ENCODE measurements around the gene BSDC1.

Gene BSDC1

DNA sequence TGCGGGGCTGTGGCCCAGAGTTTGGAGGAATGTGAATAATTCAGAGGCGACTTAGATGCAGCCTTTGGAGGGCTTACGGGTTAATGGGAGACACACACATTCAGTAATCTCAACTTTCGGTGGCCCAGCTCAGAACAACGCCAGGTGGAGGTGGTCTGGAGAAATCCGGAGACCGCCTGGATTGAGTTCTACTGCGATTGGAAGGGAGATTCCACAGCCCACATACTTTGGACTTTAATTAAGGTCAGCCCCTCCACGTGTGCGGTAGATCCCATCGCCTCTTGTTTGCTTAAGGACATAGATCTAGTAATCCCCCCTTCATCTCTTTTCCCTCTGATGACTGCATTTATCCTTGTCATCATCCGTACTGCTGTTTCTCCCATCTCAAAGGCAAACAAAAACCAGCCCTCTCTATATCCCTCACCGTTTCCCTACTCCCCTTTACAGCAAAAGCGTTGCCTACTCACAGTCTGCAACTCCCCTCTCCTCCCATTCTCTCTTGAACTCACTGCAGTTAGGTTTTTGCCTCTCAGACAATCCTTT is 720 bp upstream of the BSDC1 start:
- peak overlapping the region; percentile 99 for H3K4me3 ChIP-seq (ENCODE audit: low read depth, low read length)

DNA sequence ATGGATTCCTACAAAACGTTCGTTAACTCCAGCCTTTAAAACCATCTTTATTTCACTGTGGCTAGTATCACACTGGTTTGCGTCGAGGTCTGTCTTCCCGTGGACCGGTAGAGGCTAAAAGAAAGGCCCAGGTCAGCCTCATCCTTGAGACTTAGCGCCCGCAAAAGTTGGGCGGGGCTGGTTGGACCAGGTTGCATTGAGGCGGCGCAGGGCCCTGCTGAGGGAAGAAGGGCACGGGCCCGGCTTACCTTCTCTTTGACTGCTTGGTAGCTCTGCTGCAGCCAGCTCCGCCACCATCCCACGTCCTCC is 455 bp downstream of the BSDC1 start:
- H3K4me3 ChIP-seq (ENCODE audit: low read depth, low read length) = peak overlapping the region; percentile 99

DNA sequence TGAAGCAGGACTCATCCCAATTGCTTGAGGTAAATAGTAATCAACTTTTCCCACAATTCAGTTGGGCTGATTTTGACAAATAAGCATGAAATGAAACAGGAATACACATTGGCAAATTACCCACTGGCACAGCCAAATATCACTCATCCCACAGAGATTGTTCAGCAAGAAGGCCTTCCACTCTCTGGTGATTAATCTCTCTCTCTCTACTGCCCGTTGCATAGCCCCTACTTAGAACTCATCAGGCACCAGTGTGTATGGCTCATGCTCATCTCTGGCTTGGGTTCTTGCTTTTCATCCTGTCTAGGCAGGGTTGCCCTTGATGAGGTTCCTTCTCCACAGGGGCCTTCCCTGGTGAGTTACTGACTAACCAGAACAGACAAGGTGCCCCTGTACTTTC is 1.1 kb downstream of the BSDC1 start:
- H3K4me3 ChIP-seq (ENCODE audit: low read depth, low read length) = peak overlapping the region; percentile 99

DNA sequence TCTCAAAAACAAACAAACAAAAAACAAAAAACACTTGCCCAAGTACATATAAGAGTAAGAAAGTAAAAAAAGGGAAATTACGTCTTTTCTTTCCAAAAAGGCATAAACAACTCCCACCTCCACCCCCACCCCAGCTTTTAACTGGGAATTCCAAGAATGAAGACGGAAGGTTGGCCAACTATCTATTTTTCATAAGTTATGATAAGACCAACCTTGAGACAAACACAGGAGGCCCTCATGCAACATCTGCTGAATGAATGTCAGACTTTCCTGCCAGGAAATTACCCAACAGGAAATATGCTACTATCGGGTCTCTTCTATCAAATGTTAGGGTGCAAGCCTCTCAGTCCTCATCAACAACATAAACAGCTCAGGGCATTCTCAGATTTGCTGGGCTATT is 1.9 kb downstream of the BSDC1 start:
- no peak overlapping the region for H3K4me3 ChIP-seq (ENCODE audit: low read depth, low read length)

DNA sequence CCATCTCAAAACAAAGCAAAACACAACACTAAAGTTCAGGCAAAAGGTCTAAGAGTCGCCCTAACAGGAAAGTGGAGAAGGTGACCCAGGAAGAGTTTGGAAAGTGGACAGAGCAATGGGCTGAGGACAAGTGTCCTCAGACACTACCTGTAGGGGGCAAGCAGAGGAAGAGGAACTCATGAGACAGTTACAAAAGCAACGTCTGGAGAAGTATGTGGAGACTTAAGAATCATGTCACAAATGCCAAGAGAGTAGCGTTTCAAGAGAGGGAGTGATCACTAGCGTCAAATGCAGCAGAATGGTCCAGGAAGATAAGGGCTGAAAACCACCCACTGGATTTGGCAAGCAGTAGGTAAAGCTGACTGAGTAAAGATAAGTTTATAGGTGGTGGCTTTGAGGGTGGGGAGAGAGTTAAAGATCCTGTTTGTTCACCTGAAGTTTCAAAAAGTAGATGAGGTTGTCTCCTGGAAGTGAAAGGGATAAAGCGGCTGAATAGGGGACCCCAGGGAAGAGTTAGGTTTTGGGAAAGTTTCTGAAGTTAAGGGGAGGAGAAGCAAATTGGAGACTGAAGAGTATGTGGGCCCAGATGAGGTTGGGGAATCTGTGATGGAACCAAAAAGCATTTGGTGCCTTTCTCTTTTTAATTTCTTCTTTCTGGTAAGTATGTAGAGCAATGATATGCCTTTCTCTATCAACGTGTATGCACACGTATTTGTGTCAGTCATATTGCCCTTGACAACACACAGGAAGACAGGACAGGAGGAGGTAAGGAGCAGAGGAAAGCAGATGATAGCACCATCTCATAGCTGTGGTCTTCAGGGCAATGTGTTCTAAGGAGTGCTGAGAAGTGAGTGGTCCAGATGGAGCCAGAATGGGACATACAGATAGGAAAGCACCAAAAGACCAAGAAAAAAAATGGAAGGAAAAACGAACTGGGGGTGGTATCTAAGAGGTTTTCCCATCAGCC is 3.1 kb downstream of the BSDC1 start:
- H3K4me3 ChIP-seq (ENCODE audit: low read depth, low read length) = no peak overlapping the region

DNA sequence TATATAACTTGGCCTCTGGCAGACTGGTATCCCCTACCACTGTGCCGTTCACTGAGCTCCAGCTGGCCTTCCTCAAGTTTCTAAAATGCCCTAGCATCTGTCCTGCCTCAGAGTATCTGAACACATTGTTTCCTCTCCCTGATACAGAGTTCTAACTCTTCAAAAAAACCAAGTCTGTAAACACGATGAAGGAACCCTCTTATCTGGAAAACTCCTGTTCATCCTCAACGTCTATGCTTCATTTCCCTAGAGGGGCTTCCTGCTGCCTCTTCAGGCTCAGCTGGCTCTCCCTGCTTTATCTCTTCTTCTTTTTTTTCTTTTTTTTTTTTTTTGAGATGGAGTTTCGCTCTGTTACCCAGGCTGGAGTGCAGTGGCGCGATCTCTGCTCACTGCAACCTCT is 5.6 kb downstream of the BSDC1 start:
- H3K4me3 ChIP-seq (ENCODE audit: low read depth, low read length) = no peak overlapping the region

DNA sequence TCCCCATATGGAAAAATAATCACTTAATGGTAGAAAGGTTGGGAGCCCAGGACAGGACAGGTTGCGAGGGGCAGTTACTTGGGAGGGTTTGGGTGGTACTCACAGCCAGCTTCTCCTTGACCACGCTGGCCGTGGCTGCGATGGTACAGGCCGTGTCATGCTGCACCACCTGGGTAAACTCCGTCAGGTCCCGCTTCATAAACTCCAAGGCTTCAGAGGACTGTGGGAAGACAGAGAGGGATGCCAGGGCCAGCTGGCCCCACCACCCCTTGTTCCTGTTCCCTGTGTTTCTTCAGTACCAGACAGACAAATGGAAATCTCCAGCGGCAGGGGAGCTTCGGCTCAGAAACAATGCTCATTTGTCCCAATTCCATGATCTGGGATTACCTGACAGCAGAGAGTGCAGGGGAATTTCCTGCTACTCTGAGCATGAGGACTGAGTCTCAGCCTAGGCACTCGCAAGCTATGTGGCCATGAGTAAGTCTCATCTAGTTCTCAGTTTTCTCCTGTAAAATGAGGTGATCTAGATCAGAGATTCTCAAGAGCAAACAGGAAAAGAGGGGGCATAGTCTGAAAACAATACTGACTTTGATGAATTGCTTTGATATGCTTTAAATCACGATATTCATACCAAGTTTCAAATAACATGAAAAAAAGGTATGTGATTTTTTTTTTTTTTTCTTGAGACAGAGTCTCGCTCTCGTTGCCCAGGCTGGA is 7.4 kb downstream of the BSDC1 start:
- H3K4me3 ChIP-seq (ENCODE audit: low read depth, low read length) = no peak overlapping the region

DNA sequence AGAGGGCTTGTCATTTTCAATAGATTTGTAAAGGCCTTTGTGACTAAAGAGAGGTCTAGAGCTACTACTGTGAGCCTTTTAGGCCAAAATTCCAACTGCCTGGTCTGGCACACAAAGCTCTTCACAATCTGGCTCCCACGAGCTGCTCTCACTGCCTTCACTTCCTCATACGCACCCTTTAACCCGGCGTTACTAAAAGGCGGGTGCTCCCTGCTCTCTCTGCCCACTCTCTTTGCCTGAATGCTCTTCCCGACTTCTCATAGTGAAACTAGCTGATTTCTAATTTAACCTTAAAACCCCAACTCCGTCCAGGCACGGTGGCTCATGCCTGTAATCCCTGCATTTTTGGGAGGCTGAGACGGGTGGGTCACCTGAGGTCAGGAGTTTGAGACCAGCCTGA is 14.2 kb downstream of the BSDC1 start:
- no peak overlapping the region for H3K4me3 ChIP-seq (ENCODE audit: low read depth, low read length)

DNA sequence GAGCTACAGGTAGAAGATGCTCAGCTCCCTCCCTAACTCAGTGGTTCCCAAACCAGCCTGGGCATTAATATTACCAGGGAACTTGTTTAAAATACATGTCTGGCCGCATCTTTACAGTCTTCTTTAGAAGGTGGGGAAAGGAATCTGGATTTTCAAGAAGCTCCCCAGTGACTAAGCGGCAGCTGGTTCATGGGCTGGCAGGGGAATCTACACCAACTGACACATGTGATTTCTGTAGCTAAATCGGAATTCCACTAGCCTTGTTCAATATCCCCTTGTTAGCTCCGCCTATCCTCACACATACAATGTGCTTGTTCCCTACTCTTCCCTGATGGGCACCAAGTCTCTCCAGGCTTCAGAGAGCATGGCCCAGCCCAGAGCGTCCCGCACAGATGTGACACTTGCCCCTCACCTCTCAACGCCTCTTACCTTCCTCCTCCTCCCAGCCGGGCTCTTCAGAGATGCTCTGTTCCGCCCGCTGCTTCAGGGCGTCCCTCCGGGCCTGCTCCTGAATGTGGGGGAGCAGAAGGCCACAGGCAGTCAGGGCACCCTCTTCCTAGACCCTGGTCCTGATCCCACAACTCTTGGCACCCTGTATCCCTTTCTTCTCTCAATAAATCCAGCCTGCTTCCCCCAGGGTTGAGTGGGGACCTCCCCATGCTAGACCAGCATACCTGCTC is 16.6 kb downstream of the BSDC1 start:
- H3K4me3 ChIP-seq (ENCODE audit: low read depth, low read length) = no peak overlapping the region

DNA sequence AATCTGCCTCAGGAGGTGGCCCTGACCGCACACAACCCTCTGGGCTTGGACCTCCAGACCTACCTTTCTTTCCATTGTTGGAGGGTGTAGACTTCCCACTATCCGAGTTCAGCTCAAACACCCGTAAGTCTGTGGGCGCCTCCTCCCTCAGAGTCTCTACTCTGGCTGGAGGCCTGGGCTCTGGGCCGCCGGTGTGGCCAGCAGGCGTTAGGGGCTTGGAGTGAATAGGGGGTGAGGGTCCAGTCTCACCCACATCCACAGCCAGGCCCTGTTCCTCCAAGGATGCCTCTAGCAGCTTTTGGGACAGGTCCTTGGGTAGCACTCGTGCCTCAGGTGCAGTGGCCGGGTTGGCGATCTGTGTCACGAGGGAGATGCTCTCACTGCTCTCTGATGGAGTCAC is 18.0 kb downstream of the BSDC1 start:
- H3K4me3 ChIP-seq (ENCODE audit: low read depth, low read length) = no peak overlapping the region

DNA sequence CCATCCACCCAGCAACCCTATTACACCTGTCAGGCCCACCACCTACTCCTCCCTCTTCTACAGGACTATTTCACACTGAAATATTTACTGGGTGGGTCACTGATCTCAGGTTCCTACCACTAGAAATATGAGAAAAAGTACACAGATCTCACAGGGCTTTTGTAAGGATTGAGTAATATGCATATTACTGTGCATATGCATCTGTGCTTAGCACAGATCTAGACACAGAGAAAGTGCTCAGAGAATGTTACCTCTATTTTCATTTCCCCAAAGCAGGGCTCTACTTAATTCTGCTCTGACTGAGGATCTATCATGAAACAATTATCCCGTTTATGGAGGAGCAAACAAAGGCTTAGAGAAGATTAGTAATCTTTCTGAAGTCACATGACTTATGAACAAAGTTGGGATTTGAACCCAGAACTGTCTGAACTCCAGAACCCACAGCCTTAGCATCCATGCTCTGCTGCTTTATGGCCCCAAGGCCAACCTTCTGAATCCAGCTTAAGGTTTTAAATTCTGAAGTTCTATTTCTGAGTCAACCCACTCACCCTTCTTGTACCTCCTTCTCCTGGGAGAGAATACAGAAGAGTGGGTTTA is 20.1 kb downstream of the BSDC1 start:
- H3K4me3 ChIP-seq (ENCODE audit: low read depth, low read length) = no peak overlapping the region

DNA sequence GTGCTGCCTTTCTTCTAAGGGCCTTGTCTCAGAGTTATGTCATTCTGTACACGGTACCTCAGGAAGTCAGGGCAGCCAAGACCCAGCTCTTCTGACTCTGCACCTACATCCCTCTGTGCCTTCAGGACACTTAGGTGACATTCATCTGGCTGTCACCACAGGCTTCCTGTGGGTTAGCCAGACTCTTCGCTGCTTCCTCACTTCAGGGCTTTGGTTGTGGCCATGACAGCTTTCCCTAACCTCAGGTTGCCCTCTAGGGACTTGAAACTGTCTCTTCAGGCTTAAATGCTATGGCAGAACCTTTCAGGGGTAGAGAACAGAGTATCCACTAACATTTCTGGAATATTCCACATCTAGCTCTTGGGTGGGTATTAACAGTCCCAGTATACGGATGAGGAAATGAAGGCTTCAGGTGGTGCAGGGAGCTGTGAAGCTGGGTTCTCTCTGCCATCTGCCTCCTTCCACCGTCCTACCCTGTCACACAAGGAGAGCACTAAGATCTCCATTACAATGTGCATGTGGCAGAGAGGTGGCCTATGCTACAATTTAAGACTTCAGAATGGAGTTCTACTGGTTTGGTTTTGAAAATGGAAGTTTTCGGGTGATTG is 22.0 kb downstream of the BSDC1 start:
- H3K4me3 ChIP-seq (ENCODE audit: low read depth, low read length) = no peak overlapping the region

DNA sequence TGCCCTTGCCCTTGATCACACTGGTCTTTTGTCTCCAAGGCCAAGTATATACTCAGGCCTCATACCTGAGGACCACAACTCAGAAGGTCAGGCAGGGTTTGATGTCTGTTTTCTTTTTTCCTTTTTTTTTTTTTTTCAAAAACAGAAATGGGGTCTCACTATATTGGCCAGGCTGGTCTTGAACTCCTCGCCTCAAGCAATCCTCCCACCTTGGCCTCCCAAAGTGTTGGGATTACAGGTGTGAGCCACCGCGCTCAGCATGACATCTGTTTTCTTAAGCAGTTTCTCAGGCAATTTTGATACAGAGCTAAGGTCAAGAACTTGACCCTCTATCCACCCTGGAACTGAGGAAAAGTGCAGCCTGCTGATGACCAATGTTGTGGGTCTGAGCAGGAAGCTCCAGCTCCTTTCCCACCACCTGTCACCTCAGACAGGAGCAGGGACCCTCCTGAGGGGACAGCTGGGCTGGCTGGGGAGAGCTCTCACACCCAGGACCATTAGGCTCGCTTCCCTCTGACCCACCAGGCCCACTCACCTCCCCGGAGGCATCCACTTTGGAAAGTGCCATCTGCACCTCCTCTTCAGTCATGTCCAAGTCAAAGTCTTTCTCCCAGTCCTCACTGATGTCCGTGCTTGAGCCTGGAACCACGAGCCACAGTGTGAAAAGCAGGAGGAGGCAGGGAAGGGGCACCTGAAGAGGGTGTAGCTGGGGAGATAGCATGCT is 26.2 kb downstream of the BSDC1 start:
- no peak overlapping the region for H3K4me3 ChIP-seq (ENCODE audit: low read depth, low read length)

DNA sequence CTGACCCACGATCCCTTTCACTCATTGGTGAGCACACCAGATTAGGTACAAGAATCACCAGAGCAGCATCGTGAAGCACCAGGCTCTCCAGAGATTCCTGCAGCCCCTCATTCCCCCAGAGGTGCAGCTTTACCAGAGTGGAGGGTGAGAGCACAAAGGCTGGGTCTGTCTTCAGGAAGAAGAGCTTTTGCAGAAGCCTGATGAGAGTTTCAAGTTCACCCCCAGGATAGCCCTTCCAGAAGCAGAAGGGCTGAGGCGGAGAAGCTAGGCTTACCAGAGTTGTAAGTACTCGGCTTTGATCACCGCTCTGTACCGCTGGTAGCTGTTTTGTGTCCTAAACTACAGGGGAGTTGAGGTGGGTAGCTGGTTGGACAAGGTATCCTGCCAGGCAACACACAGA is 28.8 kb downstream of the BSDC1 start:
- H3K4me3 ChIP-seq (ENCODE audit: low read depth, low read length) = no peak overlapping the region

DNA sequence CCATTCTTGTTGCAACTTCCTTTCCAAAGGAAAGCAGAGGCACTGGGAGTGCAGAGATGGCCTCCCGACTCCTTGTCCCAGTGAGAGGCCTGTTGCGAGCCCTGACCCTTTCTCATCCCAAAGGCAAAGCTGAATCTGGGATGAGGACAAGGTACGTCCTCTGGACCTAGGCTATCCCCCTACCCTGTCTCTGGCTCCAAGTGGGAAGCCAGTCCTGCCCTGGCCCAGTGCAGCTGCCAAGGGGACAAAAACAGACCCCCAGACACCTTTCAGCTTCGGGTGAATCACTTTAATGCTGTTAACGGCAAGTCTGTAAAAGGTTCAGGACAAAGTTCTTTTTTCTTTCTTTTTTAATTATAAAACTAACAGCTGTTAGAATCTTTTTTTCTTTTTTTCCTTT is 29.4 kb downstream of the BSDC1 start:
- H3K4me3 ChIP-seq (ENCODE audit: low read depth, low read length) = no peak overlapping the region

DNA sequence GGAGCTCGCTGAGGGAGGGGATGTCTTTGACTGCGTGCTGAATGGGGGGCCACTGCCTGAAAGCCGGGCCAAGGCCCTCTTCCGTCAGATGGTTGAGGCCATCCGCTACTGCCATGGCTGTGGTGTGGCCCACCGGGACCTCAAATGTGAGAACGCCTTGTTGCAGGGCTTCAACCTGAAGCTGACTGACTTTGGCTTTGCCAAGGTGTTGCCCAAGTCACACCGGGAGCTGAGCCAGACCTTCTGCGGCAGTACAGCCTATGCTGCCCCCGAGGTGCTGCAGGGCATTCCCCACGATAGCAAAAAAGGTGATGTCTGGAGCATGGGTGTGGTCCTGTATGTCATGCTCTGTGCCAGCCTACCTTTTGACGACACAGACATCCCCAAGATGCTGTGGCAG is 30.5 kb downstream of the BSDC1 start:
- no peak overlapping the region for H3K4me3 ChIP-seq (ENCODE audit: low read depth, low read length)

DNA sequence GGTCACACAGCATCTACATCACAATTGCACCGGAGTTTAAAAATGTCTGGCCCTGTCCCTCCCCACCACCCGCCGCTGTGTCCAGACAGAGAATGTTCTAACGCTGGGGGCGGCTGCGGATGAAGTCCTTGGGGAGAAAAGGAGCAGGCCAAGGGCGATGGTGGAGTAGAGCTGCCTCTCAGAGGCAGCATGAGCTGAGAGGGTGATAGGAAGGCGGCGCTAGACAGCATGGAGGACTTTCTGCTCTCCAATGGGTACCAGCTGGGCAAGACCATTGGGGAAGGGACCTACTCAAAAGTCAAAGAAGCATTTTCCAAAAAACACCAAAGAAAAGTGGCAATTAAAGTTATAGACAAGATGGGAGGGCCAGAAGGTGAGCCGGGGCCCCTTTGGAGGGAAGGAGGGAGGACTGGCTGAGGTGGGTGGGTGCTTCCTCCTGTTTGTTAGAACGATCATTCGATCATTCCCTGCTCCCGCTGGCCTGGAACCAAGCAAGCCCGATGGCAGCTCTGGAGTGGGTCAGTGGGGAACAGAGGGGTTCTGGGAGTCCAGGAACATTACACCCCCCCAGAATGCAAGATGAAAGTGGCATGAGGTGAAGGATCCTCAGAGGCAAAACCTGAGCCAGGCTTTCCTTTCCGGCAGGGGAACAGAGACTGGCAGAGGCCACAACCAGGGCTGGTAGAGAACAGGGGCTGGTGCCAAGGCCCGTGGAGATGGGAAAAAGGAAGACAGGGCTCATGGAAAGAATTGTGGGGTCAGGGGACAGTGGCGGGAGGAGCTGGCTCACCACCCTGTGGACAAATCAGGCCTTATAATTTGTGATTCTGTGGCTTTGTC is 31.5 kb downstream of the BSDC1 start, which contains the start of the genes FAM229A and TSSK3:
TSS of gene FAM229A (minus strand) at position 12 of the 840 bp plus-strand sequence. CDS start 394 bp downstream, outside the sequence.
TSS of gene TSSK3 (plus strand) at position 66 of the 840 bp plus-strand sequence. CDS start at position 229, 163 bp downstream.
- peak within 1 kb of the TSS; percentile 24 for H3K4me3 ChIP-seq (ENCODE audit: low read depth, low read length)

DNA sequence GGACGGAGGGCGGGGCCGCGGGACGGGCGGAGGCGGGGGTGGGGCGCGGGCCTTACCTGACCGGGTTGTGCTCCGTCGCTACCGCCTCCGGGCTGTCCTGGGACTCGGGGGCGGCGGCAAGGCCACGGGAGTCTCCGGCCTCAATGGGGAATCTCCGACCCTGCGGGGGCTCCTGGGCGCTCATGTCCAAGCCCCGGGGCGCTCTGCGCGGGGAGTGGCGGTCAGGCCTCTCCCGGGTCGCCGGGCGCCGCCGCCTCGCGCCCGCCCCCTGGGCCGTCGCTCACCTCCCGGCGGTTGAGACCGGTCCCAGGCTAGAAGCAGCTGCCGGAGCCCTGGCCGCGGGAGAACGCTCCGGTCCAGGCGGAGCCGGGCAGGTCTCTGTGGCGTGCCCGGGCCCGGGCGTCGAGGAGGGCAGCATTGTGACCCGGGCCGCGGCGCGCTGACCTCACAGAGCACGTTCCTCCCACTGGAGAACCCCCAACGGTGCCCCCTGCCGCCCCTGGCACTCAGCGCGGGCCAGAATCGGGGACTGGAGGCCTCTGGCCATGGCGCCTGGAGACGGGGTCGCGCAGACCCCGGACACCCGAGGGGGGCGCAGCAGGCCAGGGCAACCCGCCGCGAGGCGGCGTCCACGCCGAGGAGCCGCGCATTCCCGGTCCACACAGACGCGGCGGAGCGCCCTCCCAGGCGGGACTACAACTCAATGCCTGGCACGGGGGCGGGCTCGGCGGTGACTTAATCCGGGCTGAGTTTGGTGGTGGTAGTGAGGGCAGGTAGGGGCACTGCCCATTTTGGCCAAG is 32.4 kb downstream of the BSDC1 start:
- peak overlapping the region; percentile 24 for H3K4me3 ChIP-seq (ENCODE audit: low read depth, low read length)

Data from iPS-11a (cell line).